Stimulated activated CD8-positive, alpha-beta memory T cell treated with anti-CD3 and anti-CD28 coated beads, Interleukin-15, amount 100 ng/mL, for 4 hours (primary cell): ENCODE measurements around the gene PCDHA1.

Experiments used
- DNase-seq, 2 donors: peaks; one replicate each; pipeline ENCODE4 v3.0.0-alpha.2; 2020; ENCODE audit warnings: low read depth in 2 of 2

PCDHA1 gene

DNA sequence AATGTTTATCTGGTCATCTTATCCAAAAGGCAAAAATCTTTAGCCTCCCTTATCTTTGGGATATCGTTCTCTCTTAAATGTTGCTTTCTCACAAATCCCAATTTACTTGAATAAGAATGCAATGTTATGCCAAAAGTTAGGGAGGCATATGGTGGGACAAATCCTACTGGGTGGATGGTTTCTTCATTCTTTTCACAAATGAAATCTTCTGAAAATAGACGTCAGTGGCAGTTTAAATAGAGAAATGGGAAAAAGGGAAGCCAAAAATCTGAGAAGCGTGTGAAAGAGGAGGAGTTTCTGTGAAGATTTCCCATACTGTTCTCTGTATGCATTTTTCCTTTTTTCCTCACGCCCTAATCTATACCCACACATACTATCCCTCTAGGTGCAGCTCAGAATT is 137.7 kb downstream of the PCDHA1 start:
- no peak for DNase-seq

DNA sequence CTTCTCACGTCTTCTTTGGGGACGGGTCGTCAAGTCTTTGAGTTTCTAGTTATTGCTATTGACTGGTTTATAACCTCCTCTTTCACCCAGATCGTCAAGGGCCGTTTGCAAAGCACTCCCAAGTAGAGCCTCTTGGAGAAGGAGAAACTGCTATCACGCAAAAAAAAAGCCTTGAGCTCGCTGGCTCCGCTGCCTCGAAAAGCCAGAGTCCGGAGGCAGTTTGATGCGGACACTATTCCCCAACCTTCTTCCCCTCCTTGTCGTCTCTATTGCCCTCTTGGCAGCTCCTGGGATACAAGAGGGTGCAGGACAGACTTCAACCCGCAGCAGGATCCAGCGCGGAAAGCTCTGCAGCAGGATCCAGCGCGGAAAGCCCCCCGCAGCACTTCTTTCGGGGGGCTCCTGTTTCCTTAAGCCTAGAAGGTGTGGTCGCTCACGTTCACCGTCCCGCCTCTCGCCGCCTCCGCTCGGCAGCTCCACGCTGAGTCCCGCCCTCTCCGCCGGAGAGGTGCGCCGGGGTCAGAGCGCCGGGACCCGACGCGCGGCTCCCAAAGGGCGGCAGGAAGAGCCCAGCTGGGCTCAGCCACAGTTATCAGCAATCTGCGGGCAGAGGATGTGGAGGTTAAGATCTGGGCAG is 140.0 kb downstream of the PCDHA1 start, which contains the start of gene PCDHAC1:
Gene PCDHAC1, plus strand, starts transcription at position 494 of the 637 bp plus-strand sequence. CDS start 594 bp downstream, outside the sequence.
- no peak for DNase-seq

DNA sequence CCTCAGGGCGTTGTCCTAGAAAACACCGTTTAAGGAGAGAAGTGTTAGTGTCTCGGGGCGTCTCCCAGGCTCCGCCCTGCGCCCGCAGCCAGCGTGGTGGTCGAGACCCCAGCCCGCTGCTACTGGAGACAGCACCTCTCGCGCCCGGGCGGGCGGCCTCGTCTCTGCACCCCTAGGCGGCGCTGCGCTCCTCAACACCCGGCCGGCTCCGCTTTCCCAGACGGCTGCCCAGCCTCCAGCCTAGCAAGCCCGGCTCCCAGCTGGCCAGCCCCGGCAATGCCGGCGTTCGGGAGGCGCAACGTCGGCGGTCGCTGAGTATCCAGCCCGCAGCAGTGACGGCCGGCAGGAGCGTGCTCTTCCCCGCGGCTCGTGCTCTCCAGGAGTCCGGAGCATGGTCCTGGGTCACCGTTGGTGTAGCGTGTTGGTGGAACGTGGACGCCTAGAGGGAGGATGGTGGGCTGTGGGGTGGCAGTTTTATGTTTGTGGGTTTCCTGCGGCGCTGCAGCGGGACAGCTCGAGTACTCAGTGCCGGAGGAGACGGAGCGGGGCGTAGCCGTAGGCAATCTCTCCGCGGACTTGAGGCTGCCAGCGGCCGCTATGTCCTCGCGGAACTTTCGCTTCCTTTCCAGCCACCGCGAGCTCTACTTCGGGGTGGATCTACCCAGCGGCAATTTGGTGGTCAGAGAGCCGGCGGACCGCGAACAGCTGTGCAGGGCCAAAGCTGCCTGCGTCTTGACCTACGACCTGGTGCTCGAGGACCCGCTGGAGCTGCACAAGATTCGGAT is 140.7 kb downstream of the PCDHA1 start:
- no peak for DNase-seq

DNA sequence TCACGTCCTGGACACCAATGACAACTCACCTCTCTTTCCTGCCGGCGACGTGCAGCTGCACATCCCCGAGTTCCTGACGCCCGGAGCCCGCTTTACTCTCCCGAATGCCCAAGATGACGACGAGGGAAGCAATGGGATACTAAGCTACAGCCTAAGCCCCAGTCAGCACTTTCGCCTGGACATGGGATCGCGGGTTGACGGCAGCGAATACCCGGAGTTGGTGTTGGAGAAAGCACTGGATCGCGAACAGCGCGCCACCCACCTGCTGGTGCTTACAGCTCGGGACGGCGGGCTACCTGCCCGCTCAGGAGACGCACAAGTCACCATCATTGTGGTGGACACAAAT is 141.3 kb downstream of the PCDHA1 start:
- DNase-seq: no peak

DNA sequence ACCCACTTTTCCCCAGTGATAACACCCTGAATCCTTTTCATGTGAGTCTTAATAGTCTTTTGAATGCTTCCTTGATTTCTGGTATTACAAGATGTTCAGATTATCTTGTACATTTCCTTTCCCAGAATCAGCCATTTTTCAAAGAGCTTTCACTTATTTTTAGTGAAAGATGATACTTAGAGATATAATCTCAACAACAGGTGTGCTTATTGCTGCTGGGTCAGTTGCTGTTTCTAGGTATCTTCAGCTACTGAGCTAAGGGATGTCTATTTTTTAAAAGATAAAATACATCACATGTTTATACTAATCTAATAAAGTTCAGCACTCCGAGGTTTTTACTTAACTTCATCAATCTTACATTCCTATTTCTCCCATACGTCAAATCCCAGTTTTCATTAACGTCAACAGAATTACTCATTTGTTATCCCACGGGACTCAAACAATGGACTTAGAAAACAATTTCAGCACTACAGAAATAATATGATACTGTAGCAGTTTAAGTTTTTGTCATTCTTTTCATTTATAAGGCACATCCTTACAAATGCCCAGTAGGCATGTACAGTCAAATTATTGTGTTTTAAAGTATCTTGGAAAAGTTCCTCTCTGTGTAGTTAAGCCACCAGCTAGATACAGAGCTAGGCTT is 149.1 kb downstream of the PCDHA1 start:
- DNase-seq: no peak

DNA sequence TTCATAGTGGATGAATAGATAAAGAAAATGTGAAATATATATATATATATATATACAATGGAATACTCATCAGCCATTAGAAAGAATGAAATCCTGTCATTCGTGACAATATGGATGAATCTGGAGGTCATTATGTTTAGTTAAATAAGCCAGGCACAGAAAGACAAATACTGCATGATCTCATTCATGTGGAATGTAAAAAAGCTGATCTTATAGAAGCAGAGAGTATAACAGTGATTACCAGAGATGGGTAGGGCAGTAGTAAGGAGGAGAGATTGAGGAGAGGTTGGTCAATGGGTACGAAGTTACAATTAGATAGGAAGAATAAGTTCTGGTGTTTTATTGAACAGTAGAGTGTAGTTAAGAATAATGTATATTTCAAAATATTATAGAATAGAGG is 160.6 kb downstream of the PCDHA1 start:
- DNase-seq: no peak

DNA sequence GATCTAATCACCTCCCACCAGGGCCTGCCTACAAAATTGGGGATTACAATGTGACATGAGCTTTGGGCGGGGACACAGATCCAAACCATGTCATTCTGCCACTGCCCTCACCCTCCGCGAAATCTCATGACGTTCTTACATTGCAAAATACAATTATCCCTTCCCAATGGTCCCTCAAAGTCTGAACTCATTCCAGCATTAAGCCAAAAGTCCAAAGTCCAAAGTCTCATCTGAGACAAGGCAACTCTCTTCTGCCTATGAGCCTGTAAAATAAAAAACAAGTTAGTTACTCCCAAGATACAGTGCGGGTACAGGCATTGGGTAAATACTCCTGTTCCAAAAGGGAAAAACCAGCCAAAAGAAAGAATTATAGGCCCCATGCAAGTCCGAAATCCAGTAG is 165.7 kb downstream of the PCDHA1 start:
- no peak for DNase-seq

DNA sequence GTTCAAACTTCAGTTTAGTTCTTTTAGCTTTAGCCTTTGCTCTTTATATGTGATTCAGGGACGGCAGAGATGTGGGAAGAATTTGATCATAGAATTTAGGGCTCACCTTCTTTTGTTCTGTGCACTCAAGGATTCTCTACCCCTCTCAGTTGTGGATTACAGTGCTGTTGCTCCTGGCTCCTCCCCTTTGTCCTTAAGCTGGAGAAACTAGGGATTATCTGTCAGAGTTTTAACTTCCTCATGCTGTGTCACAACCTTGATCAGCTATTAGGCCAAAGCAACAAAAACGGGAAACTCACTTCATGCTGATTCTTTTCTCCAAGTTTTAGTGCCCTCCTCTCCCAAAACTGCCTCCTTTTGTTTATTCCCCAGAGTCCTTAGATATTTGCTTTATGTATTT is 167.3 kb downstream of the PCDHA1 start:
- no peak for DNase-seq

DNA sequence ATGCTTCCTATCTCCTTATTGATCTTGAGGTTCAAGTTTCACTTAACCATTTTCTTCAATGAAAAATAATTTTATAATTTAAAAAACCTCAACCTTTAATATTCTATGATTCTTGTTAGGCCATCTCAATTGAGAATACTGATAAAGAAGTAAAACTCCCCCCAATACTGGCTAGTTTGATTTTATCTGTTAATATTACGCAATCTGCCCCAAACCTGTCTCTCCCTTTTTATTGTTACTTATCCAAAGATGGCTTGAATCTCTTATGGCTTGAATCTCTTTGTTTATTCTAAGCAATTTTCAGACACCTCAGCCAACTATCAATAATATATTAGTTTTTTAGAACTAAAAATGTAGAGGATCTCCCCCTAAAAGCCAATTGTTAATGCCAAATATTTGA is 176.2 kb downstream of the PCDHA1 start:
- no peak for DNase-seq

DNA sequence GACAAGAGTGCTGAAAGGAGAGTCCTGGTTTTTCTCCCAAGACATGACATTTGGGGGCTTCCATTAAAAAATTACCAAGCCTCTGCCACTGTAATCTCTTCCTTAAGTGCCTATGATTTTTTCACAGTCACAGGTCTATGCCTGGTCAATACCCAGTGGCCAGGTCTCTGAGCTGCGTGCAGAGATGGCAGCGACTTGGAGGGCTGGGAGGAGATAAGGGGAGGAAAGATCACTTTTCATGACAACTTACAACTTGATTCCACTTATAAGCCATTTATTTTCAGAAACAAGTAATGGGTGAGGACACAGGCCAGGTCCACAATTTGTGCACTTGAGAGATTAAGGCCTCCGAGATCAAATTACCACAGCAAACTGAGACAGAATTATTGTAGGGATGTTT is 178.4 kb downstream of the PCDHA1 start:
- DNase-seq: no peak

DNA sequence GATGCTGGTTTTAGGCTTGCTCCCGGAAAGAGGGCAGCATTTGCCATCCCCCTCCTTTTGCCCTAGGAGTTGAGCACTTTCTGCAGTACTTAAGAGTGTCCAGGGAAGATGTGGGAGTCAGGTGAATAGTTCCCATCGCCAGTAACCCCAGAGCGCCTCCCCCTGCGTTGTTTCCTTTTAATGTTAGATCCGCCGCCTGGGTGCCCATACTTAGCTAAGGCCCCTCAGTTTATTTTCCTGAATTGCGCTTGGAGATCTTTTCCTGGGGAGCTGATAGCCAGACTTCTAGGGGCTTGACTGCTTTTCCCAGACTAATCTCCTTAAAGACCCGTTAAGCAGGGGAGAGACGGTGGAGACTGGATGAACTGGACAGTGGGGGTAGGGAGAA is 180.0 kb downstream of the PCDHA1 start:
- DNase-seq: no peak

DNA sequence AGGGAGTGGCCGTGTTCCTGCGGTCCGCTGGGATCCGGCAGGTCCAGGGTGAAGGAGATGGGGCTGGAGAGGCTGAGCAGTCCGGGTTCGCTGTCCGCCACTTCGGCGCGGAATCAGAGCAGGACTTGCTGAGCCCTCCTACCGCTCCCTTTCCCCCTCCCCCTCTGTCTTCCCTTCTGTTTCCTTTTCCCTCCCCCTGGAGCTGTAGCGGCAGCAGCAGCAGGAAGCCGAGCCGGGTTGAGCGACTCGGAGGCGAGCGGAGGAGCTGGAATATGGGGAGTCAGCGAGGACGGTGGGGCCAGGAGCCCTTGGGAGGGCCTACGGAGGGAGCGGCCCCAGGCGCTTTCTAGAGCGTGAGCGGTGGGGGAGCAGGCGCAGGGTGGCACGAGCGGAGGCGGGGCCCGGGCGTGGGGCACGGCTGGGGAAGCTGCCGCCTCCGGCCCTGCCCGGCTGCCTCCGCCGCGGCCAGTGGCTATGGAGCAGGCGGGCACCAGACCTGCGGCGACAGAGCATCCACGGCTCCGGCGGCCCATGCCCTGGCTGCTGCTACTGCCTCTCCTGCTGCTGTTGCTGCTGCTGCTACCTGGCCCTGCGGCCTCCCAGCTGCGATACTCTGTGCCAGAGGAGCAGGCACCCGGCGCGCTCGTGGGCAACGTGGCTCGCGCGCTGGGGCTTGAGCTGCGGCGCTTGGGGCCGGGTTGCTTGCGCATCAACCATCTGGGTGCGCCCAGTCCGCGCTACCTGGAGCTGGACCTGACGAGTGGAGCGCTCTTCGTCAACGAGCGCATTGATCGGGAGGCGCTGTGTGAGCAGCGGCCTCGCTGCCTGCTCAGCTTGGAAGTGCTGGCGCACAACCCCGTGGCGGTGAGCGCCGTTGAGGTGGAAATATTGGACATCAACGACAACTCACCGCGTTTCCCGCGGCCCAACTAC is 180.6 kb downstream of the PCDHA1 start, which contains the start of gene PCDHAC2:
Gene PCDHAC2, plus strand, starts transcription at position 184 of the 933 bp plus-strand sequence. Its CDS starts 291 bp downstream, at position 475.
- no peak for DNase-seq

DNA sequence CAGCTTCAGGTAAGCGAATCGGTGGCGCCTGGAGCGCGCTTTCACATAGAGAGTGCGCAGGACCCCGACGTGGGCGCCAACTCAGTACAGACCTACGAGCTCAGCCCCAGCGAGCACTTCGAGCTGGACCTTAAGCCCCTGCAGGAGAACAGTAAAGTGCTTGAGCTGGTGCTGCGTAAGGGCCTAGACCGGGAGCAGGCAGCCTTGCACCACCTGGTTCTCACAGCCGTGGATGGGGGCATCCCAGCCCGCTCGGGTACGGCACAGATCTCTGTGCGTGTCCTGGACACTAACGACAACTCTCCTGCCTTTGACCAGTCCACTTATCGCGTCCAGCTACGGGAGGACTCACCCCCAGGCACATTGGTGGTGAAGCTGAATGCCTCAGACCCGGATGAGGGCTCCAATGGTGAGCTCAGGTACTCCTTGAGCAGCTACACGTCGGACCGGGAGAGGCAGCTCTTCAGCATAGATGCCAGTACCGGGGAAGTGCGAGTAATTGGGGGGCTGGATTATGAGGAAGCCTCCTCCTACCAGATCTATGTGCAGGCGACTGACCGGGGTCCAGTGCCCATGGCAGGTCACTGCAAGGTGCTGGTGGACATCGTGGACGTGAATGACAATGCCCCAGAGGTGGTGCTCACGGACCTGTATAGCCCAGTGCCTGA is 181.4 kb downstream of the PCDHA1 start:
- DNase-seq: no peak

DNA sequence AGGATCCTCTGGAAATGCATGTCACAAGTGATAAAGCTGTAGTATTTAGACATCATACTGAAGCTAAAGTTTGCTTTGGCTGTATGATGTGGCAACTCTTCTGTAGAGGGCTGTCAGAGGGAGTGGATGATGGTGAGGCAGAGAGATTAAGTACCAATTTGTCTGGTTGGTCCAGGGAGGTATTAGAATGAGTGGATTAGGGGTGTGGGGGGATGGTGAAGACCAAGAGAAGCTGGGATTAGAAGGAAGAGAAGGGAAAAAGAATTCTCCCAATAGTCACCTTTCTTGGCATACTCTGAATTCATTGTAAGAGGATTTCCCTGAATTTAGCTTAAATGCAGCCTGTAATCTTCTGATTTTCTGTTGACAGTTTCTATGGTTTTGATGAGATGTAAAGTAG is 183.9 kb downstream of the PCDHA1 start:
- no peak for DNase-seq

DNA sequence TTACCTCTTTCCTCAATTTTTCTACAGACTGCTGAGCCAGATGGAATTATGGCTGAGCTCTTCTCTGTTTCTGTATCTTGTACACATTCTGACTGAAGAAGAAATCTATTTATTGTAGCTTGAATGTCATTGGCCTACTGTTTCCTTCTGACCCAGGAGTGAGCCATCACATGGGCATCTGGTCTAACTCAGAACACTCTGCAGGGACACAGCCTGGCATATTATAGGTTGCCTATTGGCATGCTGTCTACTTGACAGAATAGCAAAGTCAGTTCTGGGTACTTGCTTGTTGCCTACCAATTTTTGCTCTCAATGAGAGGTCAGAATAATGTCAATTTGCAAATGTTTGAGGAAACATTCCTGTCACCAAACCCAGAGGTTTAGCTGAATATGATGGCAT is 187.6 kb downstream of the PCDHA1 start:
- no peak for DNase-seq

DNA sequence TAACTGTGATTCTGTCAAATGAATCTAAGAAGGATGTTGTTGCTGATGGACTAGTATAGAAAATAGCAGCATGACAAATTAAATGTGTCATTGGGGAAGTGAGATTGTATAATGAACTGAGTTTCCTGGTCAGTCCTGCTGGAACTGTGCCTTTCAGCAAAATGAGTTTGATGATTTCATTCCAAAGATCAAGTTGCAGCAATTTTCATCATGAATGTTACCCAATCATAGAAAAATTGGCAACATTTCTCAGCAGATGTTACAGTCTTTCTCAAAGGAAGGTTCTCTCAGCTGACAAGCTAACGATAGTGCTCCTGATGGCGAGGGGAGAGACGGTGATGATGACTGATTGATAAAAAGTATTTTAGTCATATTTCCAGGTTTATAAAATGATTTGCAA is 191.1 kb downstream of the PCDHA1 start:
- DNase-seq: no peak

DNA sequence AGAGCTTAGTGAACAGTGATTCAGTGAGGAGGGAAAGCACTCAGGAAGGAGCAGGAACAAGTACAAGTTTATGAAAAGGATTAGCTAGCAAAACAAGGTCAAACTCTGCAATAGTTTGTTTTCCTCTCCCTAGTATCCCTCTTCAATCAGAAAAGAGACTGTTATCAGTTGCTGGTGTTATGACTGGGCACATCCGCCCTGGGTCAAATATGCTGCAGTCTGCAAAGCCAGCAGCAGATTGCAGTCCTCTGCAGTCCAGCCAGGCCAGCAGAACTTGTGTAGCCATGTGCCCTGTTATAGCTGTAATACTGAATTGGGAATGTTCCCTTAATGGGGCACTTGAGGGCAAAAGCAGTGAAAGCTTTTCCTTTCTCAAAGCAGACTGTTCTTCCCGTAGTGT is 192.3 kb downstream of the PCDHA1 start:
- DNase-seq: no peak

DNA sequence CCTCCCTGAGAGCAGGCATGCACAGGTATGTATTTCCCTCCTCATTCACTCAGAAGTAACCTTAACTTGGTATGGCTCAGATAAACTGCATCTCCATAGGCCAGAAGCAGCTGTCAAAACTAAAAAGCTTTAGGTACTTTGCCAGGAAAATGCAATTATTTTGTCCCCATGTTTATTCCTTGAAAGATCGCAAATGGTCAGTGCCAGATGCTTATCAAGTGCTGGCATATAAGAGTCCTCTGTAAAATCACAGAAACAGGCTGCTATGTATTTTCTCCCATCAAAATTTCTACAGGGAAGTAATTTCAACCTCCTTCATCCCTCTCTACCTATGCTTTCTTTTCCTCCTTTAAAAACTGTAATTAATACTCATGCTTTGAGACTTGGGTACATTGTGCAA is 193.0 kb downstream of the PCDHA1 start:
- DNase-seq: no peak

DNA sequence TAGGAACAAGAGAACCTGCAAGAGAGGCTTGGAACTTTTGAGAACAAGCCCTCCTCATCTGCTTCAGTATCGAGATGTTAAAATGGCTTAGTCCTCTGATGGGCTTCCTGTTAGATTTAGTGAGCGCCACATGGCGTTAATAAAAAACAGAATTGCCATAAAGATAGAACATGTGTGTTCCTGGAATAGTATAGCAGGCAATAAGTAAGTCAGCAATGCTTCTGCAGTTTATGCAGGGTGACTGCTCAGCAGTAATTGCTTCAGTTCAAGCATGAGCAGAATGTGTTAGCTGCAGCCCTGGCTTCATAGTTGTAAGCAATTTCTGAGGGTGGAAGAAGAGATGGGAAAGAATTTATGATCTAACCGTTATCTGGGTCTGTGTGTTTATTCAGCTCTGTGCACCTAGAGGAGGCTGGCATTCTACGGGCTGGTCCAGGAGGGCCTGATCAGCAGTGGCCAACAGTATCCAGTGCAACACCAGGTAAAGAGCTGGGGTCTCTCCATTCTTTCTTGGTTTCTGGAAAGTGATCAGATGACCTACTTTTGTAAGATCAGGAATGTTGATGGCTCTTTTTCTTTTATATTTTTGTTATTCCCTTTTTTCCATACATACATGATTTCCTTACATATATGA is 196.3 kb downstream of the PCDHA1 start:
- DNase-seq: no peak

DNA sequence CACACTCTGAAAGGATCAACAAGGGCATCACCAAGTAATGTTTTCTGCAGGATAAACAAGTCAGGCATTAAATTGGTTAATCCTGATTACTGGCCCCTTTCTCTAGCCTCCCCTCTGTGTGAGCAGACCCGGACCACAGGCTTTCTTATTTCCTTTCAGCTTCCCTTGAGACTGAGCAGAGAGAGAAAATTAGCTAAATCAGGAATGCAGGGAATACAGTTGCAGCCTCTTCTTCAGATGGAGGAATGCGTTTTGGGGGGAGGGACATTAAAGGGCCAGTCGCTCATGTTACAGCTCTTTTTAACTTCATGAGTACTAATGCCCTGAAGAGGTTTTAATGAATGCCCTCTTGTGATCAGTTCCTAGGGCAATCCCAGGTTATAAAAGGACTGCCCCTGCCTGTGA is 200.2 kb downstream of the PCDHA1 start:
- DNase-seq: no peak

DNA sequence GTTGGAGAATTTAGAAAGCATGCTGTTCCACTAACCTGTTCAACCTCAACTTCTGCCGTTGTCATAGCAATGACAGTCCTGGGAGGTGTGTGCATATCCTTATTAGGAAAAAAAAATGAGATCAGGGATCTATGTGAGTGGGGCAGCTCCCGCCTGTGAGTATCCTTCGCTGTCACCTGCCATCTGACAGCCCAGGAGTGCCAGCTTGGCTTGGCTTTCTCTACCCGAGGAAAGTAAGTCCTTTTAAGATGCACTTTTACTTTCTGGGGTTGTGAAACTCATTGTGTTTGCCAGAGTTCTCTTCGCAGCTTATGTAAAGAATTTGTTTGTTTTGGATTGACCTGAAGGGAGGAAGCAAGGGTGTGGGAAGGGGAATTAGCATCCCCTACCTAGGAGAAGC is 202.2 kb downstream of the PCDHA1 start:
- DNase-seq: no peak
